ENCODE results near the gene ZNF710. TPM values are rescaled to one million over a fixed set of nuclear protein-coding genes. Genes with fewer than 3 reads are reported as not detected.

ZNF710 gene
- total and polyA plus RNA-seq, 2 donors (not counting 3 experiments of a cell fraction or from before 2014, with no cell fraction given) = 8.9 to 32.4 TPM

DNA sequence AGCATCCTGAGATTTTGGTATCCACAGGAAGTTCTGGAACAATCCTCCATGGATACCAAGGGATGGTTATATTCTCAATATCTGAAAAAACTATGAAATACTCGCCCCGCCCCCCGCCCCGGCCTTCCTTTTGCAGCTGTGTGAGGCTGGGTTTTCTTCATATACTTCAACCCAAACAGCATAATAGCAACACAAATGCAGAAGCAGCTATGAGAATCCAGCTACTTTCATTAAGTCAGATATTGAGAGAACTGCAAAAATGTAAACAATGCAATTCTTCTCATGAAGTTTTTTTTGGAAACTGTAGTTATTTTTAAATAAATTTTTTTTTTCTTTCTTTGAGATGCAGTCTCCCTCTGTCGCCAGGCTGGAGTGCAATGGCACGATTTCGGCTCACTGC, 112.0 kb downstream of the ZNF710 start:
- Histone ChIP-seq H3K9me1 (replicated peaks; ENCODE audit: control insufficient read depth, extremely low read depth, insufficient read depth, low read length) (no peaks in the 10 kb centered on the region), H3K4me2 (ENCODE audit: insufficient read depth, low read length) (no peak overlapping the region), H3K4me3 (replicated peaks in 1 of 3; ENCODE audit: insufficient read depth in 1 of 3, low read depth in 1 of 3, low read length in 3 of 3) (no peak overlapping the region), H3K9ac (replicated peaks; ENCODE audit: extremely low read depth, insufficient read depth, low read length) (no peak overlapping the region), H3K4me1 (ENCODE audit: control insufficient read depth, extremely low read depth, insufficient read depth, low read length) (no peaks in the 10 kb centered on the region), H2AFZ (ENCODE audit: low read depth, low read length) (no peak overlapping the region), H3K79me2 (ENCODE audit: control insufficient read depth, insufficient read depth, low read length) (no peaks in the 10 kb centered on the region), H3K9me3 (replicated peaks; ENCODE audit: control insufficient read depth, insufficient read depth, low read length) (peaks cover 2% of the 10 kb centered on the region), H4K20me1 (replicated peaks; ENCODE audit: control insufficient read depth, extremely low read depth, insufficient read depth, low read length) (no peaks in the 10 kb centered on the region), H3K36me3 (ENCODE audit: control insufficient read depth in 2 of 2, extremely low read depth in 1 of 2, insufficient read depth in 2 of 2, low read length in 2 of 2) (no peaks in the 10 kb centered on the region), H3K27ac (ENCODE audit: insufficient read depth, low read depth, low read length) (no peak overlapping the region), H3K27me3 (ENCODE audit: control insufficient read depth in 2 of 2, insufficient read depth in 2 of 2, low read length in 2 of 2) (peaks cover 0 to 1% of the 10 kb centered on the region in 2 experiments)
- ChIA-PET CTCF (no interaction called here), POLR2A (interaction anchor here (0.6 kb wide), 1 partner anchor 19 kb away, joined by 3 read pairs; no protein-coding TSS in a partner anchor)
- dilution Hi-C loops (cut with MboI; ENCODE audit: extremely low pct_ligation_motif_present, low sequenced_read_pairs) = no loop called here
- DNase-seq (ENCODE audit: low read depth, low spot score) = no peak
- TF ChIP-seq EZH2 (IDR thresholded peaks at IDR 0.05; ENCODE audit: borderline replicate concordance, low read depth, low read length, severe bottlenecking) (no peak), GATA2 (IDR thresholded peaks at IDR 0.05; ENCODE audit: insufficient read depth, insufficient read length, low read depth, low read length) (no peak), FOS (IDR thresholded peaks at IDR 0.05; ENCODE audit: borderline replicate concordance, insufficient read depth, low read length) (no peak), POLR2AphosphoS5 (IDR thresholded peaks at IDR 0.05; ENCODE audit: insufficient read depth, low read depth, low read length) (no peak), POLR2A (IDR thresholded peaks at IDR 0.05; ENCODE audit: low read depth, low read length) (no peak), JUN (IDR thresholded peaks at IDR 0.05; ENCODE audit: borderline replicate concordance, insufficient read depth, insufficient read length, low read depth) (no peak), MYC (IDR thresholded peaks at IDR 0.05; ENCODE audit: low read depth, low read length) (no peak)
- TF ChIP-seq, protein P1, sequence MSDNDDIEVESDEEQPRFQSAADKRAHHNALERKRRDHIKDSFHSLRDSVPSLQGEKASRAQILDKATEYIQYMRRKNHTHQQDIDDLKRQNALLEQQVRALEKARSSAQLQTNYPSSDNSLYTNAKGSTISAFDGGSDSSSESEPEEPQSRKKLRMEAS (IDR thresholded peaks at IDR 0.05; ENCODE audit: insufficient read depth, insufficient read length) = no peak
- TF ChIP-seq, protein P2, sequence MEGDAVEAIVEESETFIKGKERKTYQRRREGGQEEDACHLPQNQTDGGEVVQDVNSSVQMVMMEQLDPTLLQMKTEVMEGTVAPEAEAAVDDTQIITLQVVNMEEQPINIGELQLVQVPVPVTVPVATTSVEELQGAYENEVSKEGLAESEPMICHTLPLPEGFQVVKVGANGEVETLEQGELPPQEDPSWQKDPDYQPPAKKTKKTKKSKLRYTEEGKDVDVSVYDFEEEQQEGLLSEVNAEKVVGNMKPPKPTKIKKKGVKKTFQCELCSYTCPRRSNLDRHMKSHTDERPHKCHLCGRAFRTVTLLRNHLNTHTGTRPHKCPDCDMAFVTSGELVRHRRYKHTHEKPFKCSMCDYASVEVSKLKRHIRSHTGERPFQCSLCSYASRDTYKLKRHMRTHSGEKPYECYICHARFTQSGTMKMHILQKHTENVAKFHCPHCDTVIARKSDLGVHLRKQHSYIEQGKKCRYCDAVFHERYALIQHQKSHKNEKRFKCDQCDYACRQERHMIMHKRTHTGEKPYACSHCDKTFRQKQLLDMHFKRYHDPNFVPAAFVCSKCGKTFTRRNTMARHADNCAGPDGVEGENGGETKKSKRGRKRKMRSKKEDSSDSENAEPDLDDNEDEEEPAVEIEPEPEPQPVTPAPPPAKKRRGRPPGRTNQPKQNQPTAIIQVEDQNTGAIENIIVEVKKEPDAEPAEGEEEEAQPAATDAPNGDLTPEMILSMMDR (IDR thresholded peaks at IDR 0.05; ENCODE audit: extremely low read depth in 1 of 2, insufficient read depth in 1 of 2, low read depth in 1 of 2, low read length in 2 of 2) = no peak
- intact Hi-C loops (cut with micrococcal nuclease) = no loop called here
- BruUV-seq (replicated peaks) = no TSS peak
- no peak for FAIRE-seq
